Measurements from ENCODE around the gene SERPINA6.

- TF ChIP-seq CTCF (IDR thresholded peaks at IDR 0.05) (no peak), POLR2AphosphoS5 (IDR thresholded peaks at IDR 0.05) (no peak)
Measured at GRCh38 chr14:94356379-94357056, 33.4 kb upstream of the SERPINA6 start.

All from stomach (tissue), 4 donors.